Heart left ventricle (tissue), 16 donors: ENCODE results near the gene HMG20B. TPM values are rescaled to one million over a fixed set of nuclear protein-coding genes. Genes with fewer than 3 reads are reported as not detected.

Experiments
- ATAC-seq, 4 donors: fragments of 200-7000 bp; cut with Tn5 transposase; one replicate each; pipeline ENCODE4 v1.9.1; 2020 to 2022; ENCODE audit warnings: moderate library complexity in 4 of 4, mild to moderate bottlenecking in 3 of 4, moderate number of reproducible peaks in 1 of 4
- DNase-seq, 5 donors: peaks; one replicate each; pipeline ENCODE4 v3.0.0-alpha.2; 2020
- H3K27ac ChIP-seq, 12 donors: fragments of 200-600 bp; sonication (generic) in 4 of 12; one replicate each; pipeline versions ENCODE4 v1.5.0 to v1.8.0; 2016 to 2022; ENCODE audit warnings: mild to moderate bottlenecking in 2 of 12
- H3K27me3 ChIP-seq, 9 donors: fragments of 200-600 bp; sonication (generic) in 2 of 9; one replicate each; pipeline versions ENCODE4 v1.5.1 to v1.8.0; 2016 to 2022; ENCODE audit warnings: mild to moderate bottlenecking in 3 of 9
- H3K36me3 ChIP-seq, 9 donors: fragments of 200-600 bp; sonication (generic) in 2 of 9; one replicate each; pipeline versions ENCODE4 v1.5.0 to v1.8.0; 2018 to 2022; ENCODE audit warnings: mild to moderate bottlenecking in 2 of 9
- H3K4me1 ChIP-seq, 12 donors: fragments of 200-600 bp; sonication (generic) in 4 of 12; one replicate each; pipeline versions ENCODE4 v1.5.0 to v1.8.0; 2016 to 2022; ENCODE audit warnings: mild to moderate bottlenecking in 3 of 12
- H3K4me3 ChIP-seq, 12 donors: fragments of 200-600 bp; sonication (generic) in 4 of 12; one replicate each; pipeline versions ENCODE4 v1.5.0 to v1.8.0; 2017 to 2022; ENCODE audit warnings: mild to moderate bottlenecking in 9 of 12, moderate library complexity in 4 of 12
- H3K9me3 ChIP-seq, 12 donors: fragments of 200-600 bp; sonication (generic) in 4 of 12; one replicate each; pipeline versions ENCODE4 v1.5.0 to v1.8.0; 2016 to 2022; ENCODE audit warnings: mild to moderate bottlenecking in 1 of 12
- POLR2A ChIP-seq, 2 donors: fragments of 450-650 bp; IDR thresholded peaks; one replicate each; pipeline ENCODE4 v1.6.1; 2017; ENCODE audit warnings: antibody characterized with exemption in 2 of 2, mild to moderate bottlenecking in 2 of 2, moderate library complexity in 2 of 2
- WGBS, 4 donors: extraction: QIAGEN DNeasy Blood & Tissue Kit in 2 of 4; methylation state at CpG; one replicate each; pipeline versions ENCODE4 v1.1.5 to v1.1.7; 2013 to 2018; 5-methylcytosine and 5-hydroxymethylcytosine counted together
- intact Hi-C, 10 donors: fragments of 100-400 bp; cut with DNase I; formaldehyde crosslinking; loops; one replicate each; pipeline versions ENCODE4 v1.11.1 to v1.14.2; 2022
- polyA plus RNA-seq, 2 donors: library from polyadenylated mRNA; stranded (reverse); fragments of 200-250 nt; gene quantifications; one replicate each; pipeline ENCODE4 v1.2.3, GENCODE V29; 2013
- total RNA-seq, 9 donors: library from RNA; depleted of rRNA in 2 of 9; stranded (reverse); fragments of >200 nt in 2 of 9; fragmentation: NEBNext Ultra II Directional in 3 of 9; extraction: Animal tissue kit (Norgen Biotek cat#: 25700) in 3 of 9; gene quantifications; one replicate each; pipeline versions ENCODE4 v1.1.0 to v1.2.4, GENCODE V29; 2016 to 2023
- TF ChIP-seq, protein P1 (sequence below), 12 donors: fragments of 200-600 bp; sonication (generic) in 4 of 12; IDR thresholded peaks; one replicate each; pipeline versions ENCODE4 v1.5.0 to v1.8.0; 2018 to 2022; ENCODE audit warnings: antibody characterized with exemption in 12 of 12, mild to moderate bottlenecking in 5 of 12
- donor health status: ischemic (EF 13 %, LVEDD 7.1; RV severe dilation, severe dysfunction).
- donor health status: healthy with polysubstance abuse.
- donor health status: DM: no; HTN: yes; CAD: no.
- donor health status: DM: no; HTN: no; CAD: no.
- donor health status: ischemic (EF 25% LVEDD 6.9; RV normal size, moderate dysfunction).
- donor health status: ischemic (EF 25% LVEDD 5.7; RV mildly dilated, moderate dysfunction).
- donor health status: healthy.
- donor health status: DM: yes; HTN: yes; CAD: no.
- donor health status: ischemic (EF 35%, LVEDD 5.7; RV mildly dilated, moderate dysfunction).
- donor health status: nonischemic (EF 11% LVEDD 7.7; RV severe dilation, severe dysfunction).
- donor health status: DM: yes; HTN: yes; CAD: no.
- donor health status: PGD.
- donor health status: ischemic (EF 29% LVEDD 5.4; RV normal size, mild dysfunction).
- donor health status: nonischemic (EF 23%, LVEDD 6.1; RV moderate dilation, normal function).

Gene HMG20B
- total and polyA plus RNA-seq, 11 donors, result 24.8 to 68.6 (median 42.1) TPM

DNA sequence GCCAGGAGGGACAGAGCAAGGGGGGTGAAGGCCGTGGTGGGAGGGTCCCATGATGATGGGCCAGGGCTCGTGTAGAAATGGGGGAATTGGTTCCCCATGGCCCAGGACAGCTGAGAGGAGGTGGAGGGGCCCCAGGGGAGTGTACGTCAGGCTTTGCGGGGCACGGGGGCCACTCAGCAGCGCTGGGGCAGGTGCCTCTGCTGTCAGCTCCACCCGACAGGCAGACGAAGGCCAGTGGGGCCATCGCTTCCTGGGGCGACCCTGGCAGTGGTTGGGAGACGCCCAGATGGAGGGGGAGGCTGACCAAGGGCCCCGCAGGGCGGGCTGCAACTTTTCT, 35.7 kb upstream of the HMG20B start:
- TF ChIP-seq, protein P1, sequence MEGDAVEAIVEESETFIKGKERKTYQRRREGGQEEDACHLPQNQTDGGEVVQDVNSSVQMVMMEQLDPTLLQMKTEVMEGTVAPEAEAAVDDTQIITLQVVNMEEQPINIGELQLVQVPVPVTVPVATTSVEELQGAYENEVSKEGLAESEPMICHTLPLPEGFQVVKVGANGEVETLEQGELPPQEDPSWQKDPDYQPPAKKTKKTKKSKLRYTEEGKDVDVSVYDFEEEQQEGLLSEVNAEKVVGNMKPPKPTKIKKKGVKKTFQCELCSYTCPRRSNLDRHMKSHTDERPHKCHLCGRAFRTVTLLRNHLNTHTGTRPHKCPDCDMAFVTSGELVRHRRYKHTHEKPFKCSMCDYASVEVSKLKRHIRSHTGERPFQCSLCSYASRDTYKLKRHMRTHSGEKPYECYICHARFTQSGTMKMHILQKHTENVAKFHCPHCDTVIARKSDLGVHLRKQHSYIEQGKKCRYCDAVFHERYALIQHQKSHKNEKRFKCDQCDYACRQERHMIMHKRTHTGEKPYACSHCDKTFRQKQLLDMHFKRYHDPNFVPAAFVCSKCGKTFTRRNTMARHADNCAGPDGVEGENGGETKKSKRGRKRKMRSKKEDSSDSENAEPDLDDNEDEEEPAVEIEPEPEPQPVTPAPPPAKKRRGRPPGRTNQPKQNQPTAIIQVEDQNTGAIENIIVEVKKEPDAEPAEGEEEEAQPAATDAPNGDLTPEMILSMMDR (IDR thresholded peaks at IDR 0.05), result no peak
- TF ChIP-seq POLR2A (IDR thresholded peaks at IDR 0.05), result no peak
- WGBS, 4 donors, result 74 to 89% (median 77%) methylated on average over 13 of the region's 13 CpGs
- ATAC-seq, result peak in 2 of 4 donors; percentile 3 to 5
- H3K36me3 ChIP-seq, result peaks cover 0 to 52% (median 44%) of the 10 kb centered on the region in 9 donors
- no peaks in the 10 kb centered on the region for H3K27me3 ChIP-seq
- DNase-seq, result peak in 1 of 5 donors; percentile 27
- H3K4me3 ChIP-seq, result no peak overlapping the region
- H3K9me3 ChIP-seq, result no peaks in the 10 kb centered on the region
- H3K4me1 ChIP-seq, result peaks cover 0 to 9% (median 0%) of the 10 kb centered on the region in 12 donors
- intact Hi-C loops, result no loop called here
- peak overlapping the region in 6 of 12 donors; percentile 17 to 46 (median 26) for H3K27ac ChIP-seq

DNA sequence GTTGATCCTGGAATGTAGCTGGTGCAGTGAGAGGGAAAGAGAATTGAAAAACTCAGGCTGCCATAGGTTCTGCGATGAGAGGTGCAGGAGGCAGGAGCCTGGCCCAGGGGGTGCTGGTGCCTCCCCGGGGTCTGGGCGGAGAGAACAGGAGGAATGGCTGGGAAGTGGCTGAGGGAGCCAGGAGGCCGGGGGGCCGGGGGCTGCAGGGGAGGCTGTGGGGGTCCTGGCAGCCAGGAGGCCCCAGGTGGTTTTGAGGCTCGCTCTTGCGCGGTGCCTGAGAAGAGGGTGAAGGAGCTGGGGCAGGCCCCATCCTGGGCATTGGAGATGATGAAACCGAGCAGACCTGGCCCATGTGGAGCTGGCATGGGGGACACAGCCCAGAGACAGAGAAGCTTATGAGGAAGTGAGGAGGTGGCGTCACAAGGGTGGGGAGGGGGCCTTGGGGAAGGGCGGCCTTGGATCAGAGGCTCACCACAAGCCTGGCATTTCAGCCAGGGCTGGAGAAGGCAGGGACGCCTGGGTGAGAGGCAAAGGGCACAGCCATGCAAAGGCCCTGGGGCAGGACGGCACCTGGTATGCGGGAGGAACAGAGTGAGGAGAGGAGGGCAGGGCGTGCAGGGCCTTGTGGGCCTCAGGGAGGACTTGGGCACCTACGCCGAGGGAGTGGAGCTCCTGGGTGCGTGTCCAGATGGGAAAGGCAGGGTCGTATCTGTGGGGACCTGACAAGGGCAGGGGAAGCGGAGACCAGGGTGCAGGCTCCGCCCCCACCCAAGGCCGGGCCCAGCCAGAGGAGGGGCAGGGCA, 35.1 kb upstream of the HMG20B start:
- intact Hi-C loops, result no loop called here
- no peaks in the 10 kb centered on the region for H3K9me3 ChIP-seq
- 85 to 90% (median 88%) methylated on average over 21 to 22 of the region's 22 CpGs for WGBS, 4 donors
- TF ChIP-seq, protein P1 (IDR thresholded peaks at IDR 0.05), result no peak
- TF ChIP-seq POLR2A (IDR thresholded peaks at IDR 0.05), result no peak
- DNase-seq, result peak in 1 of 5 donors; percentile 29
- H3K27me3 ChIP-seq, result no peaks in the 10 kb centered on the region
- H3K27ac ChIP-seq, result peak overlapping the region in 3 of 12 donors; percentile 17 to 46 (median 24)
- H3K36me3 ChIP-seq, result peaks cover 0 to 46% (median 38%) of the 10 kb centered on the region in 9 donors
- H3K4me1 ChIP-seq, result peaks cover 0 to 9% (median 0%) of the 10 kb centered on the region in 12 donors
- no peak overlapping the region for H3K4me3 ChIP-seq
- ATAC-seq, result peak in 3 of 4 donors; percentile 4 to 7 (median 6)

DNA sequence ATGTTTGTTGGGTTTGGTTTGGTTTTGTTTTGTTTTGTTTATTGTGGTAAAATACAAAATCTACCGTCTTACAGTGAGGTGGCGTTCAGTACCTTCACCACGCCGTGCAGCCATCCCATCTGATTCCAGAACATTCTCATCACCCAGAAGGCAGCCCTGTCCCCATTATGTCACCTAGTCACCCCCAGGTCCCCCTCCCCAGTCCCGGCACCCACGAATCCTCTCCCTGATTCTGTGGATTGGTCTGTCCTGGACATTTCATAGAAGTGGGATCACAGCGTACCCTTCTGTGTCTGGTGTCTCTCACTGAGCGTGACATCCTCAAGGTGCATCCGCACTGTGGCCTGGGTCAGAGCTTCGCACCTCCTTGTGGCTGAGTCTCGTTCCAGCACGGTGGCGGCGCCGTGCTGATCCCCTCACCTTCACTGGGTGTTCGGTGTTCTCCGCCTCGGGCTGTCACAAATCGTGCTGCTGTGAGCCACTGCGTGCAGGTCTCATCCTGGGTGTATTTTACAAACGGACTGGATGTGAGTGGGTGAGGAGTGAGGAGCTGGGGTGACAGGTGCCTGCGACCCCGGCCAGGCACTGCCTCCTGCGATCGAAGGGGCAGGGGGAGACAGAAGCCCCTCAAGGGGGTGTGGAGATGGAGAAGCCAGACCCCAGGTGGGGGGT, 34.4 kb upstream of the HMG20B start:
- WGBS, 4 donors, result 86 to 90% (median 86%) methylated on average over 24 to 25 of the region's 25 CpGs
- no peak overlapping the region for H3K4me3 ChIP-seq
- DNase-seq (no peak), ATAC-seq (no peak)
- H3K4me1 ChIP-seq, result peaks cover 0 to 12% (median 0%) of the 10 kb centered on the region in 12 donors
- peak overlapping the region in 1 of 12 donors; percentile 24 for H3K27ac ChIP-seq
- no peaks in the 10 kb centered on the region for H3K27me3 ChIP-seq
- peaks cover 0 to 39% (median 31%) of the 10 kb centered on the region in 9 donors for H3K36me3 ChIP-seq
- intact Hi-C loops, result no loop called here
- no peaks in the 10 kb centered on the region for H3K9me3 ChIP-seq
- TF ChIP-seq, protein P1 (IDR thresholded peaks at IDR 0.05), result no peak
- no peak for TF ChIP-seq POLR2A (IDR thresholded peaks at IDR 0.05)
